Mesenteric fat pad (tissue), 1 donor: ENCODE data around the gene NDUFV2. TPM values are rescaled to one million over a fixed set of nuclear protein-coding genes. Genes with fewer than 3 reads are reported as not detected.
"Not testable (repeated sequence)": the region's sequence is repeated elsewhere in the genome, so short reads cannot be mapped to it uniquely, and the experiment has no call there.

Experiments used
- DNase-seq: peaks from one replicate; pipeline ENCODE4 v3.0.0-alpha.2; 2020; ENCODE audit warnings: low spot score
- total RNA-seq: library from RNA; stranded (reverse); fragmentation: NEBNext Ultra II Directional; extraction: Animal tissue kit (Norgen Biotek cat#: 25700); gene quantifications from one replicate; pipeline ENCODE4 v1.2.1, GENCODE V29; 2021
- donor health status: DM: yes; HTN: yes; CAD: no.

NDUFV2 gene
- total RNA-seq, 1 donor from 2014 or later: 138 TPM

DNA sequence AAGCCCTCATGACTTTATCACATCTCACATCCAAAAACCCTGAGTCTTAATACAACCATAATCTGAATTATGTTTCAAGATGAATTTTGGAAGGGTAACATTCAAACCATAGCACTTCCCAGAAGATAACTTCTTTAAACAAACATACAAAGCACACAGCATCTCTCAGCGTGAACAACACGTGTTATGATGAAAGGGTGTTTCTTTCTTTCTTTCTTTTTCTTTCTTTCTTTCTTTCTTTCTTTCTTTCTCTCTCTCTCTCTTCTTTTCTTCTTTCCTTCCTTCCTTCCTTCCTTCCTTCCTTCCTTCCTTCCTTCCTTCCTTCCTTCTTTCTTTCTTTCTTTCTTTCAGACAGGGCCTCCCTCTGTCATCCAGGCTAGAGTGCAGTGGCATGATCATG lies 13.8 kb upstream of the NDUFV2 start:
- not testable (repeated sequence) for DNase-seq

DNA sequence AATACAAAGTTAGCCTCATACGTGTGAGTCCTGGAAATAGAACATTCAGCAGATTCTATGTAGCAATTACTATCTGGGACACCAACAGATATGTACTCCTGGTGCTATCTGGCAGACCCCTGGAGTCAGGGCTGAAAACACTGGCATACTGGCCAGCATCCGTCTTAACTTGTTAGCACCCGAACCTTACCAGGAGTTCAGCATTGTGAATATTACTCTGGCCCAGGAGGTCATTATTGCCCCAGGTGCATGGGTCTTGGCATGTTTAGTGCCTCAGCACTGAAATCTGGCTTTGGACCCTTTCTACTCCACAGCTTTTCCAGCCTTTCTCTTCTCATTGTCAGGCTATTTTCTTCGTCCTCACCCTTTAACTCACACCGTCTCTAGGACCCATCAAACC lies 11.9 kb upstream of the NDUFV2 start:
- no peak for DNase-seq

DNA sequence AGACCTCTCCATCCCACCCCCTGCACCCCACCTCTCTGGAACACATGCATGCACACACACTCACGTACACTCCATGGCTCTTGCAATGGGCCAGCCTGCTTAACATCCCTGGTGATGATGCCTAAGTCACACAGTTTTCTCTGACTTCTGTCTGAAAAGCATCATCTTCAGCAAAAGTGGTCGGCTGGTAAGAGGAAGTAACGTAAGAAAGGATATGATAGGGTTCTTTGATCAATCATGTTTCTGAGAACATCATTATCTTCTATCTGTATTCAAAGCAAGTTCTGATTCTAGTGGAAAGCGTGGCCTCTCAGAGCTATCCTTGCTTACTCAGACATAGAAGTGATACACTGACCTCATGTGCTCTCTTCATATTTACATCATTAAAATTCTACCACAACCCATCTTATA lies 11.4 kb upstream of the NDUFV2 start:
- no peak for DNase-seq

DNA sequence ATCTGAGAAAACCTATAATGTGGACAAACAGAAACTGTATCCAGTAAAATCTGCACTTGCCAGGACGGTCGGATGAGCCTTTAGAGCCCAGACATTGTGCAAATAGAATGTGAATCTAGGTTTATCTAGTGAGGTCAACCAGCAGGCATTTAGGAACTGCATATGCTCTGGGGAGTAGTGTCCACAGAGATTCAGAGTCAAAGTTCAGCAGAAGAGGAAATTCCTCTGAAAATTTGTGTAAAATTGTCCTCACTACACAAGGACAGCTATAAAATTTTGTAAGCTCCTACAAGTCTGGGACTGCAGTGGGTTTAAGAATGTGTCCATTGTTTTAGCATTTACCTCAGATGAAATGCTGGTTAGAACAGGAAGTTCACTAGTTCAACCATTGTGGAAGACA lies 9.8 kb upstream of the NDUFV2 start:
- no peak for DNase-seq

DNA sequence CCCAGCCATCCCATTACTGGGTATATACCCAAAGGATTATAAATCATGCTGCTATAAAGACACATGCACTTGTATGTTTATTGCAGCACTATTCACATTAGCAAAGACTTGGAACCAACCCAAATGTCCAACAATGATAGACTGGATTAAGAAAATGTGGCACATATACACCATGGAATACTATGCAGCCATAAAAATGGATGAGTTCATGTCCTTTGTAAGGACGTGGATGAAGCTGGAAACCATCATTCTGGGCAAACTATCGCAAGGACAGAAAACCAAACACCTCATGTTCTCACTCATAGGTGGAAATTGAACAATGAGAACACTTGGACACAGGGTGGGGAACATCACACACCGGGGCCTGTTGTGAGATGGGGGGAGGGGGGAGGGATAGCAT lies 9.4 kb upstream of the NDUFV2 start:
- DNase-seq: not testable (repeated sequence)

DNA sequence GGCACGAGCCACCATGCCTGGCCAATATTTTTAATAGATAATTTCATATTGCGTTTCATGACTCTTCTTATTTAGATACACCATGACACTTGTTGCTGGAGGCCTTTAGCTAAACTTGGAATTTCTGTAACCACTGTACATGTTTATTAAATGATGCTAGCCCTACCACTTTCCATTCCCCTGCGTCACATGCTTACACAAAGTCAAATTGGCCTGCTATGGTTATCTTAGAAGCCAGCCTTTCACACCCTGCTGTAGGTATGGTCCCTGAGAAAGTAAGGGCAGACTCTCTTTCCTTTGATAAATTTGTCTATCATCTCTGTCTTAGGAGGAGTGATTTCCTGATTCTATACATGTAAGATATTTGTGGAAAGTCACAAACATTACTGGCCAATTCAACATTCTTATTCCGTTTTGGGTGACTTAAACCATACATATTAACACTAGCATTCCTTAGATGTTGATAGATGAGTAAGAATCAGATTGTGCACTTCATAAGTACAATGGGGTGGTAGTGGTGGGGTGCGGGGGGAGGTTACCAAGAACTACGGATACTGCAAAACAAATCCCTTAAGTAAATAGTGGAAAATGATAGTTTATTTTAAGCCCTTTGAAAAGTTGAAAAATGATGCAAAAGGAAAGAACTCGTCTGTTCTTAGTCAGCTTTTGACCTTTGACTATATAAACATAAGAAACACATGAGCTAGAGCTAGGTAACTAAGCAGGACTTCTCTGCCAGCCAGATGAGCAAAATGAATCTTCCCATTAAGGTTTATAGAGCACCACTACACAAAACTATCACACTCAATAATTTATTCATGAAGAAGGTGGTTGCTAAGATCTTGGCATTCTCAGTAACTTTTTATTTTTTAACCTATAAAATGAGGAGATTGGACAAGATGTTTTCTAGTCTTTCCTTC lies 7.9 kb upstream of the NDUFV2 start:
- no peak for DNase-seq

DNA sequence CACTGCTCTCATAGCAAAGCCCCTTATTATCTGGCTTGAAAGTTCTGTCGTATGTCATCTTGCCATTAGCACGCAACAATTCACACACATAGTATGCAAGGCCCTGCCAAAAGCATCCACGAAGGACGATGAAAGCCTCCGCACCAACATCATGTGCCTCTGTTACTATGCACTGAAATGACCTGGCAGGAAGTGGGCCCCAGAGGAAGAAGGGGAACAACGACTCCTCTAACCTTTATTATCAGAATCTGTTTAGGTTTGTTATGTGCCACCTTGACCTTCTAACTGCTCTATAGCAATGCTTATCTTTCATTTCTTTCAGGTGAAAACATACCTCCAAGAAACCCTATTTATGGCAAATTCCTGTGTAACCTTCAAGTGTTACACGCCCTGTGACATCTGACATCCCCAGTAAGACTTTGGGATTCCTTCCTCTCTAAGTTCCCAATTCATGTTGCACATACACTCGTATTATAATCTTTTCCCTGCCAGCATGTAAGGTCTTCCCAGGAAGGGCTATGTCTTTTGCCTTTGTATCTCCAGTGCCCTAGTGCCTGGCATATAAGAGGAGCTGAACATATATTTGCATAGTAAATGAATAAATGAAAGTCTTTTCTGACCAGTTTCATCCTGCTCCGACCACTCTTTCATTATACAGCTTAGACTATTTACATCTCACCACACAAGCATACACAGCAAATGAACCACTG lies 7.0 kb upstream of the NDUFV2 start:
- DNase-seq: no peak

DNA sequence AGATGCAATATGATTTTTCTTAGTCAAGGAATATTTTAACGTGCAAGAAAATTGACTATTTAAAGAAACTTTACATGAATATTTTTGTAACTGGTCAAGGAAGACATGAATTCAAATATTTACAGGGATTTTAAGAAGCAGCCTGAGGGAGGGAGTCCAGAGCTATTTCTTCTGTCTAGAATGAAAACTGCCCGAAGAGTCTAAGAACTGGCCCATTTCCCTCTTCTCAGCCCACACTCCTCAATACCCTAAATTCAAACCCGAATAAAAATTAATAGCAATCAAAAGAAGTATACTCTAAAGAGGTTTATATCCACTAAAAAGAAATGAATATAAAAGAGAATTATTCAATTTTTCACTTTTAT lies 6.5 kb upstream of the NDUFV2 start:
- DNase-seq: no peak

DNA sequence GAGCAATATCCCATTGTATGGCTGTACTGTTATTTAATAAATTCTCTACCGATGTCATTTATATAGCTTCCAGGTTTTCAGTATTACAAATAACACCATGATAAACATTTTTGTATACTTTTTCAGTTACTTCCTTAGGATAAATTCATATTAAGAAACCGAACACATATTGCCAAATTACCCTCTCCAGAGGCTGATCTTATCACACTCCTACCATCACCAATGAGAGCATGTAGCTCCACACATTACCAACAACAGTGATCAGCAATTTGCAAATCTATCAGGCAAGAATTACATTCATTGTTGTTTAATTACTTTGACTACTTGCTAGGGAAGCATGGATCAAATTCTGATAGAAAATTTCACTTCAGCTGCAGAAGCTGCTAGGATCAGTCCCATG lies 5.8 kb upstream of the NDUFV2 start:
- DNase-seq: no peak

DNA sequence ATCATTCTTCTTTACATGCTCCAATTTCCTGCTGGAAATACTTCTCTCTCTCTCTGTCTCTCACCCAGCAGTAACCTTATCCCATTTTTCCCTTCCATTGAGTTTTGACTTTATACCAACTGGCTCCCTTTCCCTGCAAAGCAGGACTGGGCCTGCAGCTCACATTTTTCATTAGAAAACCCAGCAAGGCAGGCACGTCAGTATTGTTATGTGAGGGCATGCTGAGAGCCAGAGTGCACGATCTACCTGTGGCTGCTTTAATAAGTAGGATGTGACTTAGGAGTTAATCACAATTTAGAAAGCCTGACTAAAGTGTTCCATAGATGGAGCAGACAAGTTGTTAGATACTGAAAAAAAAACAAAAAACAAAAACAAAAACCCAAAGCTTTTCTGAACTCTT lies 5.2 kb upstream of the NDUFV2 start:
- no peak for DNase-seq

DNA sequence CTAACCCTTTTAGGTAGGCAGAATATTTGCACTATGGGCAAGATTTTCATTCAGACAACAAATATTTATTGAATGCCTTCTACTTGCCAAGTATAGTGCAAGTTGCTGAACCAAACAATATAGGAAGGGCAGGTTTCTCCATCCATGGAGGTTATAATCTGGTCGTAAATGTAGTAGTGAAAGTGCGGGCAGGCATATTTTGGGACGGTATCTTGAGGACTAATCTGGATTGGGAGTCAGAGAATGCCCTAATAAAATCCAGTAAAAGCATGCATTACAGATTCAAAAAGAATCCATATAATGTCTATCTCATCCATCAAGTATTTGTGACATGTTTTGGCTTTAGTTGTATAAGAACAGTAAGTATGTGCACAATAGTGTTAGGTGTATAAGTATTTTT lies 1.7 kb upstream of the NDUFV2 start:
- DNase-seq: no peak

DNA sequence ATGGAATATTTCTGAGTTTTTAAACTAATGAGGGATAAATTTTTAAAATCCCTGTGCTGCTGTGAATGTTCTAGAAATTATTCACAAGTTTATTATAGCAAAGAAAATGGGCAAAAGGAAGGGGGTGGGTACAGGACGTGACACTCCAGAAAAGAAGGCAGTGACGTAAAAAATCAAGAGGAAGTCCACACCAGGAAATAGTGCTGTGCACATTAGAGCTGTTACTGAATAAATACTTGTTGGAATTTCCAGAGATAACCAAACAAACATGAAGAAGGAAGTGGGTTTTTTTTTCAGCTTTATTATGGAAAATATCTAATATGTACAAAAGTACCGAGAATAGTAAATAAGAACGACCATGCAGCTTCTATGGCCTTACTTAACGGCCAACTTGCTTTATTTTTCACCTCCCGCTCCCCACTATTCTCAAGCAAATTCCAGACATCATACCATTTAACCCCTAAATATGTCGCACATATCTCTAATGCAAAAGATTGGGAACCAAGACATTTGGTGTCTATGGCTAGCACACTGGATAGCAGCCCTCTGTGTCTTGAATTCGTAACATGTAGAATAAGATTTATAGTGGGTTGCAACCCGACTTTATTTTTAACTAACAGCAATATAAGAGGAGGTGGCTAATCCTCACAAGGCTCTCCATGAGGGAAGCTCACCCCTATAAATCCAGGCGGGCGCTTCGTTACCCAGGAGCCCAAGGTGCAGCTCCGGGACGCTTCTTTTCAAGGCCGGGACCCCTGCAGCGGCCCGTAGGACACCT lies 580 bp upstream of the NDUFV2 start:
- DNase-seq: no peak

DNA sequence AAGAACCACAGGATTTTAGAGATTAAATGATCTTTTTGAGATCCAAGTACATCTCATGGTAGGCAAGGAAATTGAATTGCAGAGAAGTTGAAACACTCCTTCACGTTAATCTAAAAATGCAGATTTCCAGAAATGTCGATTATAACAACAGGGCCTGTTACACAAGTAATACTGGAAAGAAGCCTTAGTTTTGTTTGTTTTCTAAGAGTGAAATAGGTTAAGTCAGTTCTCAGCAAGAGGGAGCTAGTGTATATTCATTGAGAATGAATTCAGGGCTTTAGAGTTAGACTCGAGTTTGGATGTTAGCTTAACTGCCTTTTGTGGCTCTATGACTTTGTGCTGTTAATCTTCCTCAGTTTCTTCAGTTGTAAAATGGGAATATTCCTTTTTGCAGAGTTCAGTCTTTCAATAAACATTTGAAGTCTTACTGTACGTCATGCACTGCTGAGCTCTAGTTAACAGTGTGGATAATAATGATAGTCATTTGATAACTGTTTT lies 926 bp downstream of the NDUFV2 start:
- DNase-seq: no peak

DNA sequence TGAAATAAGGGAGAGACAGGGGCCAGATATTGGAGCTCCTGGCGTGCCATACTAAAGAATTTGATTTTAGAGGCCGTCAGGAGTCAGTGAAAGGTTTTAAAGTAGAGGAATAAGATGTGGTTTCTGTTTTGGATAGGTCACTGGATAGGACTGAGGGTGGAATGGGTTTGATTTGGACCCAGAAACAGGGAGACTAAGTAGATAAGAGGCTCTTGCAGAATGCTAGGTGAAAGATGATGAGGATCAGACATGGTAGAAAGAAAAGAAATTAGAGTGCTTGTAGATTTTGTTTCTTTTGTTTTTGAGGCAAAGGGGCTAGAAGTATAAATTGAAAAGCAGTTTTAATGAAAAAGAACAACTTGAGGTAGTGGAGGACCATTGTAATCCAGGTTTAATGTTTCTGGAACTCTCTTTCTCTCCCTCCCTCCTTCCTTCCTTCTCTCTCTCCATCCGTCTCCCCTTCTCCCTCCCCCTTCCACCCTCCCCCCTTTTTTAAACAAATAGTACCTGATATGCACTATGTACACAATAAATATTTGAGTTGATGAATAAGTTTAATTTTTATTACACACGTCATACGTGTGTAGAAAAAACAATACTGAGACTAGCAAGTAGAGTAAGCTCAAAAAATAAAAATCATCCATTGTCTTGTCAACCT lies 1.9 kb downstream of the NDUFV2 start:
- DNase-seq: no peak

DNA sequence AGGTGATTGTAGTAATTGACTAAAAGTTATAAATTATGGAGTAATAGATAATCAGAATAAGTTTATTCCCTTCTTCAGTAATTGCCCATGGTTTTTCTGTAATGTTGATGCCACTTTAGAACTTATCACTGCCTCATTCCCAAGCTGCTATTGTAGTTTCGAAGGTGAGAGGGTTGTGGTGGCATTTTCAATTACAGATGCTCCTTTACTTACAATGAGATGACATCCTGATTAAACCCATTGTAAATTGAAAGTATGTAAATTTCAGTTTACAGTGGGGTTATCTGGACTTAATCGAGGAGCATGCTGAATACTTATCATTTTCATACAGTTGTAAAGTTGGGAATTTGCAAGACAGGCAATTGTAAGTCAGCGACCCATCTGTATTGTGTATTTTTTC lies 2.9 kb downstream of the NDUFV2 start:
- DNase-seq: no peak

DNA sequence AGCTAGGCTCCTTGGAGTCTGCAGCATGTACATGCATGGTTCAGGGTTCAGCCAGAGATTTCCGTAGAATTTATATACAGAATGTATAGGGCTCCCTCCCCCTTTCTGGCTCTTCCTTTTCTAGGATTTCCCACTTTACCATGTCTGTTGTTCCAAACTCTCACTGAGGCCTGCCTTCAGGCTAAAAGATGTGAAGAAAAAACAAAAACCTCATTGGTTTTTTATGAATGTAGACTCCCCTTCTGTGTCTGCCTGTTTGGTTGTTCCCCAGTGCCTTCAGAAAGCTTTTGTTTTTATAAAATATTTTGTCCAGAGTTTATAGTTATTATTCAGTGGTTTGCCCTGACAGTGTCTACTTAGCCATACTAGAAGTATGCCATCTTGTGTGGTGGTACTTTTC lies 3.6 kb downstream of the NDUFV2 start:
- no peak for DNase-seq

DNA sequence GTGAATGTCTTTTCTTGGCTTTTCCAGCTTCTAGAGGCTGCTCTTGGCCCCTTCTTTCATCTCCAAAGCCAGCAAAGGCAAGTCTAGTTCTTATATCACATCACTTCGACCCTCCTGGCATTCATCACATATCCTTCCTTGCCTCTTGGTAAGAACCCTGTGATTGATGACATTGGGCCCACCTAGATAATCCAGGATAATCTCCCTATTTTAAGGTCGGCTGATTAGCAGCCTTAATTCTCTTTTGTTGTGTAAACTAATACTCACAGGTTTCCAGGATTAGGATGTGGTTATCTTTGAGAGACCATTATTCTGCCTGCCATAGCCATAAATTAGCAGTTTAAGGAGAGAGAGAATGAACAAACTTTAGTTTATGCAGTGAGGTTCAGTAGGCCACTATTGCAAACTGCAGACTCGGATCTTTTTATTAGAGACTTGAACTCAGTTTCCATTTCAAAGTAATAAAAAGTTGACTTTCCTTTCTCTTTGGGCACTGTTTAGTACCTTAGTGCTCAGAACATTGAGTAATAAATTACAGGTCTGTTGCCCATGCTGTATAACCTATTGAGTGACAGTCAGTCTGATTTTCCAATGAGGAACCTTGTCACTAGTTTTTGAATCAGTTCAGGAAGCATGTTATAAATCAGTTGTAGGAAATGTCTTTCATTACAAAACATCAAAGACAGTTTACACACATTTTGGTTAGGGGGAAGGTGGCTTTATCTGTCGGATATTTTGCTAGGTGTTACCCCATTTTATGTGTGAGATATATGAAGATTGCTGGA lies 4.5 kb downstream of the NDUFV2 start:
- DNase-seq: no peak

DNA sequence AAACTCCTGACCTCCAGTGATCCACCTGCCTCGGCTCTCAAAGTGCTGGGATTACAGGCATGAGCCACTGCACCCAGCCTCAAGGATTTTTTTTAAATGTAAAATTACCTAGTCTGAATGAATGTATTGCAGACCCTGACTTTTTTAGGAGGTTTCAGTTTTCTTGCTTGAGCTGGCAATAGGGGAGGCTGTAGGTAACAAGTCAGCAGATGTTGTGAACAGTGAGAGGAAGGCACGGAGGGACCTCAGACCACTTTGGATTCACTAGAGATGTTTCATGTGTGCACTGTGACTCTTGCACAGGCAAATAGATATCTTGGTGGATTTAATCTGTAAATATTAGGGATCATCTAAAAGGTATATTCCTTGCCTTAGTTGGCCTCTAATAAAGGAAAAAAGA lies 6.4 kb downstream of the NDUFV2 start:
- no peak for DNase-seq

DNA sequence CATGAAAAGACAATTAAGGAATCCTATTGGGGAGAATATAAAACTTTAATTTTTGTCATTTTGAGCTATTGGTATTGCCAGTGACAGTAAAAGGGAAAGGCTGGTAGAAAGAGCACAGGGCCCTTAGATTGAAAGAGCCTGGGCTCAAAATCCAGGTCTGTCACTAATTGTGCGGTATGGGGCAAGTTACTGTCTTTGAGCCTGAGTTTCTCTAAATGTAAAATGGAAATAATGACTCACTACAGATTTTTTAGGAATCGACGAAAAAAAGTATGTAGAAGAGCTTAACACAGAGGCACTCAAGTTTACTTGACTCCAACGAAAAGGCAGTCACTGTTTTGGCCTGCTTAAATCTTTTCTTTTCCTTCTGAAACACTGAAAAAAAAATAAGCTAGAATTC lies 7.0 kb downstream of the NDUFV2 start:
- no peak for DNase-seq

DNA sequence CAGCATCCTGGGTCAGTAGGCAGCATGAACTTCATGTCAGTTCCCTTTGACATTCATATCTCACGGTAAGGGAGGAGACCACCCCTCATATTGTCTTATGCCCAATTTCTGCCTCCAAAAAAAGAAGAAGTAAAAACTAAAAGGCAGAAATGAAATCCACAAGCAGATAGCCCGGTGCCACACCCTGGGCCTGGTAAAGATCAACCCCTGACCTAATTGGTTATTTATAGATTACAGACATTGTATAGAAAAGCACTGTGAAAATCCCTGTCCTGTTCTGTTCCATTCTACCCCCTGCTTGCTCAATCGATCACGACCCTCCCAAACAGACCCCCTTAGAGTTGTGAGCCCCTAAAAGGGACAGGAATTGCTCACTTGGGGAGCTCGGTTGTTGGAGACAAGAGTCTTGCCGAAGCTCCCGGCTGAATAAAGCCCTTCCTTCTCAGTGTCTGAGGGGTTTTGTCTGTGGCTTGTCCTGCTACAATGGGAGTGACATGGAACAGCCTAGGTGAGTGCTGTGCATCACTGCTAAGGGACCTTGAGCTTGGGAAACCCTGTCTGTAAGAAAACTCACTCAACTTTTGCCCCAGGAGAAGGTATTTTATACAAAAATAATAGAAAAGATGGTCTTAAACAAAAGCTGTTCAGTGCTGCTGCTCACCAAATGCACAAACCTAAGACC lies 11.1 kb downstream of the NDUFV2 start:
- DNase-seq: no peak
